Bronchial epithelial cell (primary cell): ENCODE measurements around the gene SCAF1. TPM values are rescaled to one million over a fixed set of nuclear protein-coding genes. Genes with fewer than 3 reads are reported as not detected.

ENCODE experiments used
- DNase-seq: peaks from one replicate; pipeline ENCODE4 v3.0.0-alpha.2; 2010; ENCODE audit warnings: low read depth
- FAIRE-seq: peaks from 2 replicates; lab custom pipeline; 2011; peaks lifted over from hg19 to GRCh38; lab: Jason Lieb, UNC
- H3K27me3 ChIP-seq: 2 replicates; pipeline ENCODE4 v1.5.1; 2011; ENCODE audit warnings: low read length; ENCODE audit not compliant: control insufficient read depth, insufficient read depth
- H3K36me3 ChIP-seq: 2 replicates; pipeline ENCODE4 v1.5.1; 2011; ENCODE audit warnings: low read length; ENCODE audit not compliant: control insufficient read depth, insufficient read depth
- H3K4me3 ChIP-seq: 2 replicates; pipeline ENCODE4 v1.5.1; 2011; ENCODE audit warnings: mild to moderate bottlenecking, low read depth, low read length, control low read depth
- CTCF ChIP-seq: IDR thresholded peaks from 2 replicates; pipeline ENCODE4 v1.5.1; 2011; ENCODE audit warnings: mild to moderate bottlenecking, moderate library complexity, low read length, control low read depth, inconsistent platforms; ENCODE audit not compliant: insufficient read depth, severe bottlenecking
- total RNA-seq: library from RNA; depleted of rRNA; stranded (reverse); fragments of >200 nt; gene quantifications from 2 replicates; pipeline ENCODE4 v1.2.1, GENCODE V29; 2014

The SCAF1 gene
- total RNA-seq, 1 donor from 2014 or later = 5.5 TPM

GRCh38 chr19:49686503-49687088 lies 44.6 kb downstream of the SCAF1 start:
- Histone ChIP-seq H3K27me3 (no peaks in the 10 kb centered on the region), H3K36me3 (peaks cover 34% of the 10 kb centered on the region)

GRCh38 chr19:49687150-49687549 lies 45.1 kb downstream of the SCAF1 start:
- Histone ChIP-seq H3K36me3 (peaks cover 30% of the 10 kb centered on the region), H3K4me3 (no peak overlapping the region), H3K27me3 (no peaks in the 10 kb centered on the region)
- FAIRE-seq (no peak), DNase-seq (no peak)
- no peak for TF ChIP-seq CTCF

More at GRCh38 chr19:49686503-49687088, 44.6 kb downstream of the SCAF1 start:
- no peak for TF ChIP-seq CTCF
- DNase-seq = no peak
- no peak for FAIRE-seq
- no peak overlapping the region for H3K4me3 ChIP-seq

- Histone ChIP-seq H3K27me3 (no peaks in the 10 kb centered on the region), H3K4me3 (no peak overlapping the region), H3K36me3 (peaks cover 26% of the 10 kb centered on the region)
- no peak for TF ChIP-seq CTCF
- FAIRE-seq = no peak
- DNase-seq = no peak
These were observed 45.7 kb downstream of the SCAF1 start for GRCh38 chr19:49687566-49688316.

GRCh38 chr19:49688531-49689132 lies 46.6 kb downstream of the SCAF1 start:
- FAIRE-seq = no peak
- no peak for TF ChIP-seq CTCF

GRCh38 chr19:49689133-49690078 lies 47.4 kb downstream of the SCAF1 start, which contains the start of gene ADM5:
Gene ADM5, plus strand, starts transcription at chr19:49689594. Its CDS starts 244 bp downstream, at chr19:49689838.
- peak within 1 kb of the TSS; percentile 36 for H3K4me3 ChIP-seq
- no peaks in the 10 kb centered on the region for H3K27me3 ChIP-seq
- DNase-seq (peak; percentile 26), FAIRE-seq (no peak)
- TF ChIP-seq CTCF = peak; percentile 90
- H3K36me3 ChIP-seq = peaks cover 20% of the 10 kb centered on the region

More at GRCh38 chr19:49688531-49689132, 46.6 kb downstream of the SCAF1 start:
- no peak overlapping the region for H3K4me3 ChIP-seq
- no peaks in the 10 kb centered on the region for H3K27me3 ChIP-seq
- DNase-seq = no peak
- H3K36me3 ChIP-seq = peaks cover 26% of the 10 kb centered on the region
